ENCODE results near the gene ACOX2.

DNA sequence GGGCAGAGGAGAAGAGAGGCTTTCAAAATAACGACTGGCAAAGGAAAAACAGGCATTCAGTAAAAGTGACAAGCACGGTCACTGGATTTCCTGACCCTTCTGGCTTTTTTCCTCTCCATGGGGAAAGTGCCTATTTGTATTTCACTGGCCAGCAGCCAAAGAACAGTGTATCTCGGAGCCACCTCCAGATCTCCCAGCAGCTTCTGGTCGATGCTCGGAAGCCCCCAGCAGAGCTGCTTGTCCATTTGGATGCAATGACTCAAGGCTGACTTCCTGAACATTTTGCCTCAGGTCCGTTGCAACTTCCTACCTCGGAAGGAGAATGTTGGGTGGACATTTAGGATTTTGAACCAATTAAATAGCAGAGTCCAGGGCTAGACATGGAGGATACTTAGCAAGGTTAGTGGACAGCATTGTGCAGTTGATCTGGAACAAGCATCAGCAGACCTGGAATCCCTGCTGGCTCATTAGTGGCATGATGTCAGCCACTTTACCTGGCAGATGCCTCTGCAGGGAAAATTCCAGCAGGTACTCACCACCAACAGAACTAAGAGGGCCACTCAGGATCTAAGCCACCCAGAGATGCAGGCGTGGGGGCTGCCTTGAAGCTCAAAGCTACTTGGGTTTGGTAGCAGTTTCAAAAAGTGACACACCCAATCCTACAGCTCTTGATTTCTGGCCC, 39.1 kb upstream of the ACOX2 start:
- TF ChIP-seq SIX5 (IDR thresholded peaks at IDR 0.05; ENCODE audit: low read depth, low read length) = no peak
- TF ChIP-seq TAF1 (IDR thresholded peaks at IDR 0.05; ENCODE audit: low read depth, low read length) = no peak
- no peak for TF ChIP-seq SUZ12 (IDR thresholded peaks at IDR 0.05; ENCODE audit: low read length)
- TF ChIP-seq, protein P1, sequence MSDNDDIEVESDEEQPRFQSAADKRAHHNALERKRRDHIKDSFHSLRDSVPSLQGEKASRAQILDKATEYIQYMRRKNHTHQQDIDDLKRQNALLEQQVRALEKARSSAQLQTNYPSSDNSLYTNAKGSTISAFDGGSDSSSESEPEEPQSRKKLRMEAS (IDR thresholded peaks at IDR 0.05) = no peak
- TF ChIP-seq GTF2F1 (IDR thresholded peaks at IDR 0.05; ENCODE audit: borderline replicate concordance, low read depth, low read length) = no peak
- no peak for TF ChIP-seq EGR1 (IDR thresholded peaks at IDR 0.05; ENCODE audit: borderline replicate concordance, low read depth, low read length)

Measured in H1 (cell line).